NT2/D1 (cell line): Measurements from ENCODE around the gene LPP.

ENCODE experiments used
- SUZ12 ChIP-seq: IDR thresholded peaks from 2 replicates; pipeline ENCODE4 v1.6.1; 2011; ENCODE audit not compliant: insufficient read length, insufficient read depth; ENCODE audit errors: extremely low read depth
- ZNF274 ChIP-seq: IDR thresholded peaks from 2 replicates; pipeline ENCODE4 v1.6.1; 2011; ENCODE audit warnings: mild to moderate bottlenecking, low read depth, low read length

DNA sequence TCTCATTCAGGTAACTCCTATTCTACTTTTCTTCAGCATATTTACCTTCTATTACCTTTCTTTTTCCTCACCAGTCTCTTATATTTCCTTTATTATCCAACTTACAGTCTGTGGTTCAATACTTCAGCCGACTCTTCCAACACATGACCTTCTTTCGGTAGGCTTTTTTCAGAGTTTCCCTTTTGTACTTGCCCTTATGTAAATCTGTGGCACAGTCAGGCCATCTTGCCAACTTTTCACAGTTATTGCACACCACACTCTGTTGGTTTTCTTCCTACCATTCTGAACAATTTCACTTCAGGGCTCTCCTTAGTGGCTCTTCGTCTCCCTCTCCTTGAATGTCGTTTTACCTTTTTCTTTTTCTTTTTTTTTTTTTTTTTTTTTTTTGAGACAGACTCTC is 427.8 kb downstream of the LPP start:
- TF ChIP-seq ZNF274: no peak
- no peak for TF ChIP-seq SUZ12
